Thyroid gland (tissue), 4 donors: ENCODE measurements around the gene HOXD8. TPM values are rescaled to one million over a fixed set of nuclear protein-coding genes. Genes with fewer than 3 reads are reported as not detected.

Source experiments
- DNase-seq, 2 donors: peaks; one replicate each; pipeline ENCODE4 v3.0.0-alpha.2; 2019
- H3K27ac ChIP-seq, 3 donors: fragments of 200-600 bp; sonication (generic); 1 replicate in 2 of 3; 2 replicates in 1 of 3; pipeline ENCODE4 v1.5.1; 2016 to 2019; ENCODE audit warnings: mild to moderate bottlenecking in 1 of 3, moderate library complexity in 1 of 3
- H3K27me3 ChIP-seq: fragments of 200-600 bp; sonication (generic); one replicate; pipeline ENCODE4 v1.5.1; 2019
- H3K36me3 ChIP-seq, 2 donors: fragments of 200-600 bp; sonication (generic); one replicate each; pipeline ENCODE4 v1.5.1; 2016 to 2019
- H3K4me1 ChIP-seq, 2 donors: fragments of 200-600 bp; sonication (generic); one replicate each; pipeline ENCODE4 v1.5.1; 2017 to 2019
- H3K4me3 ChIP-seq, 3 donors: fragments of 200-600 bp; sonication (generic); replicated peaks in 1 of 3; 1 replicate in 2 of 3; 2 replicates in 1 of 3; pipeline ENCODE4 v1.5.1; 2016; ENCODE audit warnings: mild to moderate bottlenecking in 1 of 3
- H3K9me3 ChIP-seq: fragments of 200-600 bp; sonication (generic); one replicate; pipeline ENCODE4 v1.5.1; 2017
- POLR2A ChIP-seq, 2 donors: fragments of 450-650 bp; IDR thresholded peaks; one replicate each; pipeline ENCODE4 v1.6.1; 2017; ENCODE audit warnings: antibody characterized with exemption in 2 of 2, mild to moderate bottlenecking in 2 of 2, moderate library complexity in 1 of 2
- WGBS, 2 donors: methylation state at CpG; one replicate each; pipeline ENCODE4 v1.1.5; 2017; 5-methylcytosine and 5-hydroxymethylcytosine counted together
- intact Hi-C: fragments of 100-400 bp; cut with DNase I; formaldehyde crosslinking; loops from one replicate; pipeline ENCODE4 v1.15.1; 2023
- total RNA-seq, 4 donors: library from RNA; depleted of rRNA; stranded (reverse); fragments of >200 nt; gene quantifications; one replicate each; pipeline ENCODE4 v1.2.3, GENCODE V29; 2016
- TF ChIP-seq, protein P1 (sequence below), 6 experiments: fragments of 200-600 bp in 3 of 6; fragments of 450-650 bp in 3 of 6; sonication (generic) in 3 of 6; IDR thresholded peaks; one replicate each; pipeline ENCODE4 v1.5.1; 2016 to 2019; ENCODE audit warnings: antibody characterized with exemption in 6 of 6, mild to moderate bottlenecking in 2 of 6, inconsistent platforms in 1 of 6, moderate library complexity in 1 of 6

HOXD8 gene
- total RNA-seq, 4 donors from 2014 or later: 4.1 to 24.9 (median 9.9) TPM

DNA sequence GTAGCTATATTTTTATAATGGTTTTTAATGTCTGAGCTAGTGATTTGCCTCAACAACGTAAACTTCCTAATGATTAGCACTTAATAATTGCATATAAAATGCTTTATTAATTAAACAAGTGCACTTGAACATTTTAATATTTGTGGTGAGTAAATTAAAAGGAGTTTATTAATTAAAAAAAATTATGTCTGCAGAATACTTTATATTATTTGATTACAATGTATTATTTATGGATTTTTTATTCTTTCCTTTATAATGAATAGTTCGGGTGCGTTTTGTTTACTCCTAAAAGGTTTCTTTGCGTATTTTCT is 2.3 kb downstream of the HOXD8 start:
- Histone ChIP-seq H3K36me3 (no peaks in the 10 kb centered on the region), H3K4me1 (peaks cover 5 to 20% of the 10 kb centered on the region in 2 donors), H3K4me3 (no peak overlapping the region), H3K9me3 (no peaks in the 10 kb centered on the region), H3K27me3 (peaks cover 71% of the 10 kb centered on the region), H3K27ac (peak overlapping the region in 1 of 3 donors; percentile 6)
- TF ChIP-seq POLR2A (IDR thresholded peaks at IDR 0.05): no peak
- TF ChIP-seq, protein P1, sequence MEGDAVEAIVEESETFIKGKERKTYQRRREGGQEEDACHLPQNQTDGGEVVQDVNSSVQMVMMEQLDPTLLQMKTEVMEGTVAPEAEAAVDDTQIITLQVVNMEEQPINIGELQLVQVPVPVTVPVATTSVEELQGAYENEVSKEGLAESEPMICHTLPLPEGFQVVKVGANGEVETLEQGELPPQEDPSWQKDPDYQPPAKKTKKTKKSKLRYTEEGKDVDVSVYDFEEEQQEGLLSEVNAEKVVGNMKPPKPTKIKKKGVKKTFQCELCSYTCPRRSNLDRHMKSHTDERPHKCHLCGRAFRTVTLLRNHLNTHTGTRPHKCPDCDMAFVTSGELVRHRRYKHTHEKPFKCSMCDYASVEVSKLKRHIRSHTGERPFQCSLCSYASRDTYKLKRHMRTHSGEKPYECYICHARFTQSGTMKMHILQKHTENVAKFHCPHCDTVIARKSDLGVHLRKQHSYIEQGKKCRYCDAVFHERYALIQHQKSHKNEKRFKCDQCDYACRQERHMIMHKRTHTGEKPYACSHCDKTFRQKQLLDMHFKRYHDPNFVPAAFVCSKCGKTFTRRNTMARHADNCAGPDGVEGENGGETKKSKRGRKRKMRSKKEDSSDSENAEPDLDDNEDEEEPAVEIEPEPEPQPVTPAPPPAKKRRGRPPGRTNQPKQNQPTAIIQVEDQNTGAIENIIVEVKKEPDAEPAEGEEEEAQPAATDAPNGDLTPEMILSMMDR (IDR thresholded peaks at IDR 0.05): no peak
- DNase-seq: no peak
- intact Hi-C loops: no loop called here
- WGBS, 2 donors: 24 to 33% methylated on average over 4 of the region's 4 CpGs

DNA sequence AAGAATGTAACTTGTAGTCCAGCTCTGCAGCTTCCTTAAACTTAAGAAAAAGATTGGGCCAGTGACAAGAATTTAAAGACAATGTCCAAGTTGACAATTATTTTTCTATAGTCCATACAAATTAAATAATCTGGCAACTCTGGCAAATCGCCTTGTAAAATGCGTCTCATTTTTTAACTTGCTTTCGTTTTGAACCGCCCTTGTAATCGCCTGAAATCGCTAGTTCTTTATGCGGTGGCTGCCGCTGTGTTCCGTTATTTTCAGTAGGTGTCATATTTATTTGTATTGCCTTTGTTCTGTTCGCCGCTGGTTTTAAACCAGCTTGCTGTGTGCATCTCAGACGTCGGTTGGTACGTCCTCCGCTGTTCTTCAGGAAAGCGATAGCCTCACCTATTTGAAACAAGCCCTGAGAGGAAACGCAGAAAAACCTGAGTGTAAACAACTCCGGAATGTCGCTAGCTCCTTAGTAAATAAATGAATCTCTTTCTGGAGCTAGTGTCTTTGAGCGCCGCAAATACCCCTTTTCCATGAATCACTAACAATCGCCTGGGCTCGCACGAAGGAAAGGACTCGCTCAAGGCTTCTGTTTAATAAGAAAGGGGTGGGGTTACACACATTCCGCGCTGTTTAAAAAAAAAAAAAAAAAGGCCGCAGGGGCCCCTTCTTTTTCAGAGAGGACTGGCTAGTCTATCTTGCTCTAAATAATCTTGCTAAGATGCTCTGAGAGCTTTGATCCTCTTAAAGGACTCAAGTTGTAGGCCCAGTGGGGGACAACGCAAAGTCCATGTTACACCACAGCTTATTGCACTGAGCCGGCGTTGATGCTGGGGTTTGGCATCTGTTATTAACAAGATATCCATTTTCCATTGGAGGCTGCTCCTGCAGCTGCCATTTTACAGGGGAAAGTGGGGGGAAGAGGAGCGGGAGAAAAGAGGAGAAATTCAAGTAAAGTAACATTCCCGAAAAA is 3.0 kb downstream of the HOXD8 start:
- H3K4me1 ChIP-seq: peaks cover 5 to 21% of the 10 kb centered on the region in 2 donors
- no peak for DNase-seq
- peaks cover 74% of the 10 kb centered on the region for H3K27me3 ChIP-seq
- intact Hi-C loops: no loop called here
- H3K9me3 ChIP-seq: no peaks in the 10 kb centered on the region
- no peak for TF ChIP-seq POLR2A (IDR thresholded peaks at IDR 0.05)
- TF ChIP-seq, protein P1 (IDR thresholded peaks at IDR 0.05): no peak
- no peak overlapping the region for H3K4me3 ChIP-seq
- 12 to 18% methylated on average over 33 of the region's 33 CpGs for WGBS, 2 donors
- H3K27ac ChIP-seq: peak overlapping the region in 1 of 3 donors; percentile 6
- no peaks in the 10 kb centered on the region for H3K36me3 ChIP-seq

DNA sequence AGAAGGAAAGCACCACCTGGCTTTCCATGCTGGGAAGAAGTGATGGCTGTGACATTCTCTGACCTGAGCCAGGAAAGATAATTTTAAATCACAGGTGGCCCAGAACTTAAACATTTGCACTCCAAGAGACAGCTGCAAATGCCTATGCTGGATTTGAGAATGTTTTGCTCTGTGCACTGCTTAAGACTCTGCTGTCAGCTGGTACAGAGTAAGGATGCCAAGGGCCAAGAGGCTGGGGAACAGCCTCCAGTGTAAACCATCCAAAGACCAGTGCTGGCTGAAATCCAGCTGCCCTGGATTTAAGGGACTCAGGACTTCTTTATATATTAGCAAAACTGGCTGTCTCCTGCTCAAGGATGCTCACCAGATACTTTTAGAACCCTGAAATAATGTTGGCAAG is 3.9 kb downstream of the HOXD8 start:
- H3K27ac ChIP-seq: no peak overlapping the region
- peaks cover 5 to 21% of the 10 kb centered on the region in 2 donors for H3K4me1 ChIP-seq
- DNase-seq: no peak
- intact Hi-C loops: no loop called here
- no peaks in the 10 kb centered on the region for H3K36me3 ChIP-seq
- no peaks in the 10 kb centered on the region for H3K9me3 ChIP-seq
- H3K27me3 ChIP-seq: peaks cover 74% of the 10 kb centered on the region
- TF ChIP-seq POLR2A (IDR thresholded peaks at IDR 0.05): no peak
- TF ChIP-seq, protein P1 (IDR thresholded peaks at IDR 0.05): no peak
- H3K4me3 ChIP-seq: no peak overlapping the region

DNA sequence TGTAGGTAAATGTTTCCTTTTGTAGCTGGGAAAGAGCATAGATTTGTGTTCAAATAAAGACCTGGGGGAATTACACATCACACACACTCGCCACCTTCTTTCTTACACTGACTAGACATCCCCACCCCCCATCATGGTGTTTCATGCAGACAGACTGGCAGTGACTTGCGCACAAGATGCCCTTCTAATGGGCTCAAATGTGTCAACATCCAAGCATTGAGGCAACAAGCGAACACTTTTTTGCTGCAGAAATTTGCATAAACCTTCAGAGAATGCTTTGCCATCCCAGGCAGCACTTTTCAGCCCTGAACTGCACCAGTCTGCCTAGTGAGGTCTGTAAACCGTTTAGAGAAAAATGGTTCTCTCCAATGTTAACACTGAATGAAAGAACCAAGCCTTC is 4.5 kb downstream of the HOXD8 start:
- peaks cover 72% of the 10 kb centered on the region for H3K27me3 ChIP-seq
- intact Hi-C loops: no loop called here
- TF ChIP-seq POLR2A (IDR thresholded peaks at IDR 0.05): no peak
- TF ChIP-seq, protein P1 (IDR thresholded peaks at IDR 0.05): no peak
- H3K36me3 ChIP-seq: no peaks in the 10 kb centered on the region
- whole genome bisulfite sequencing, 2 donors: 33 to 47% methylated on average over 4 of the region's 4 CpGs
- peaks cover 5 to 21% of the 10 kb centered on the region in 2 donors for H3K4me1 ChIP-seq
- no peaks in the 10 kb centered on the region for H3K9me3 ChIP-seq
- H3K4me3 ChIP-seq: no peak overlapping the region
- no peak for DNase-seq
- no peak overlapping the region for H3K27ac ChIP-seq

DNA sequence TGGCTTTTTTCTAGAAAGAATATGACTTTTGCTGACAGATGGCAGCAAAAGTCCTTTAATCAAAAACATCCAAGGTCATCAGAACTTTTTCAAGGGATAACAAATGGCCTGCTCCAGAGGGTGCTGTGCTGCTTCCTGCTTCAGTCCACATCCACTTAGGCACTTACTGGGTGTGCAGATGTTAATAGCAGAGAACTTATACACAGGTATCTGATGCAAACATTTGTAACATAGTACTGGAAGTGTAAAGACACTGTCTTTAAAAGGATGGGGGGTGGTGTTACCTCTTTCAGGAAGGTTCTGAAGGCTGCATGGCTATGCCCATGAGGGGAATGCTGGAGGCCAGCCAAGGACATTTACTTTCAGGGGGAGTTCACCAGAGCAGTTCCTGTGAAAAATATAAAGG is 5.5 kb downstream of the HOXD8 start:
- no peak overlapping the region for H3K4me3 ChIP-seq
- H3K27me3 ChIP-seq: peaks cover 75% of the 10 kb centered on the region
- TF ChIP-seq, protein P1 (IDR thresholded peaks at IDR 0.05): no peak
- TF ChIP-seq POLR2A (IDR thresholded peaks at IDR 0.05): no peak
- no peaks in the 10 kb centered on the region for H3K36me3 ChIP-seq
- no peaks in the 10 kb centered on the region for H3K9me3 ChIP-seq
- intact Hi-C loops: no loop called here
- peaks cover 0 to 17% of the 10 kb centered on the region in 2 donors for H3K4me1 ChIP-seq
- no peak for DNase-seq
- H3K27ac ChIP-seq: no peak overlapping the region
